ENCODE results near the gene ANKRD44. TPM values are rescaled to one million over a fixed set of nuclear protein-coding genes. Genes with fewer than 3 reads are reported as not detected.

The ANKRD44 gene
- total RNA-seq, 2 donors from 2014 or later = 7.0 to 7.9 TPM

DNA sequence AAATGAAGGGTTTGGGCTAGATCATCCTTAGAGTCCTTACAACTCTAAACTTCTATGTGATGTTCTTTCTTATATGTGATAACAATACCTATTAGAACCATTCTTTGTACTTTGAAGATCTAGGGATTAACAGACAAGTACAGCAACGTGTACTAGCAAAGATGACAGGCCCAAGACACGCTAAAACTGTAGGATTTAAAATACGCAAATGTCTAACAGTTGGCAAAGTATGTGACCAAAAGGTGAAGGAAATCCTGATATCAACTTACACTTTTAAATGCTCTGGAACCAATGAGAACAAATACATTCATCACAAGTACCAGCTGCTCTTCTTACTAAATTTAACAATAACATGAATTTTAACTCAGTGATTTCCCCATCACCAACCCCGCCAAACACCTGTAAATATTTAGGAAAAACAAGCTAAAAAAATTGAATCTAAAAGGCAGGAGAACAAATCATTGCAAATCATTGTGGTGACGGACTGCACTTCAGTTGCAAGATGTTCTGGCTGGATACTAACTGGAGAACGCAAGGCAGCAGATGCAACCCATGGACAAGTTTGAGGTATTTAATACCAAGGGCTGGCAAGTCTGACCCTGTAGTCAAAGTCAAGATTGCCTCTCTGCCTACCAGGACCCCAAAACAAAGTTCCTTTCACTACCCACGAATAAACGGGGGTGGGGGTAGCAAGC is 1.4 kb downstream of the ANKRD44 start:
- H3K9ac ChIP-seq (ENCODE audit: low read depth in 2 of 2, low read length in 2 of 2) = peak overlapping the region; percentile 56 to 72

DNA sequence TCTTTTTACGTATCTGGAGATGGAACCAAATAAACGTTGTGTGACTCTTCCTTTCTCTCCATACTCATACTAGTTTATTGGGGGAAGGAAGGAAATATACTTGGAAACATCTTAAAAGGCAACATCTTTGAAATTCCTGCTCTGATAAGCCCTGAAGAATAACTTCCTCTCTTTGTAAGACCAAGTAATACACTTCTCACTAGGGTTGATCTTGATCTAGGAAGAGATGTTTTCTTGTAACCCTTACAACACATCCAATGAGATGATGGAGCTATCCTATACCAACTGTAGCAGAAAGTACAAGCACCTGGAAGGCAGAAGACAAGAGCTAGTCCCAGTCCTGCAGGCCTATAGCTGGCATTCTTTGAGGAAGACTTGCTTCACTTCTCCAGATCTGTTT is 2.0 kb downstream of the ANKRD44 start:
- Histone ChIP-seq H3K4me1 (no peaks in the 10 kb centered on the region), H3K27ac (peak overlapping the region; percentile 51), H3K4me3 (peak overlapping the region; percentile 59), H3K9ac (ENCODE audit: low read depth in 2 of 2, low read length in 2 of 2) (peak overlapping the region in 1 of 2 donors; percentile 23), H3K36me3 (no peaks in the 10 kb centered on the region), H3K9me3 (no peaks in the 10 kb centered on the region), H3K27me3 (no peaks in the 10 kb centered on the region)
- TF ChIP-seq, protein P1, sequence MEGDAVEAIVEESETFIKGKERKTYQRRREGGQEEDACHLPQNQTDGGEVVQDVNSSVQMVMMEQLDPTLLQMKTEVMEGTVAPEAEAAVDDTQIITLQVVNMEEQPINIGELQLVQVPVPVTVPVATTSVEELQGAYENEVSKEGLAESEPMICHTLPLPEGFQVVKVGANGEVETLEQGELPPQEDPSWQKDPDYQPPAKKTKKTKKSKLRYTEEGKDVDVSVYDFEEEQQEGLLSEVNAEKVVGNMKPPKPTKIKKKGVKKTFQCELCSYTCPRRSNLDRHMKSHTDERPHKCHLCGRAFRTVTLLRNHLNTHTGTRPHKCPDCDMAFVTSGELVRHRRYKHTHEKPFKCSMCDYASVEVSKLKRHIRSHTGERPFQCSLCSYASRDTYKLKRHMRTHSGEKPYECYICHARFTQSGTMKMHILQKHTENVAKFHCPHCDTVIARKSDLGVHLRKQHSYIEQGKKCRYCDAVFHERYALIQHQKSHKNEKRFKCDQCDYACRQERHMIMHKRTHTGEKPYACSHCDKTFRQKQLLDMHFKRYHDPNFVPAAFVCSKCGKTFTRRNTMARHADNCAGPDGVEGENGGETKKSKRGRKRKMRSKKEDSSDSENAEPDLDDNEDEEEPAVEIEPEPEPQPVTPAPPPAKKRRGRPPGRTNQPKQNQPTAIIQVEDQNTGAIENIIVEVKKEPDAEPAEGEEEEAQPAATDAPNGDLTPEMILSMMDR (IDR thresholded peaks at IDR 0.05) = no peak
- no peak for DNase-seq
- intact Hi-C loops (cut with DNase I) = no loop called here

More for the DNA sequence above, 1.4 kb downstream of the ANKRD44 start:
- no peak for DNase-seq
- Histone ChIP-seq H3K4me1 (no peaks in the 10 kb centered on the region), H3K36me3 (no peaks in the 10 kb centered on the region), H3K27me3 (no peaks in the 10 kb centered on the region), H3K9me3 (no peaks in the 10 kb centered on the region), H3K4me3 (peak overlapping the region; percentile 59), H3K27ac (peak overlapping the region; percentile 51)
- intact Hi-C loops (cut with DNase I) = no loop called here
- TF ChIP-seq, protein P1 (IDR thresholded peaks at IDR 0.05) = no peak

DNA sequence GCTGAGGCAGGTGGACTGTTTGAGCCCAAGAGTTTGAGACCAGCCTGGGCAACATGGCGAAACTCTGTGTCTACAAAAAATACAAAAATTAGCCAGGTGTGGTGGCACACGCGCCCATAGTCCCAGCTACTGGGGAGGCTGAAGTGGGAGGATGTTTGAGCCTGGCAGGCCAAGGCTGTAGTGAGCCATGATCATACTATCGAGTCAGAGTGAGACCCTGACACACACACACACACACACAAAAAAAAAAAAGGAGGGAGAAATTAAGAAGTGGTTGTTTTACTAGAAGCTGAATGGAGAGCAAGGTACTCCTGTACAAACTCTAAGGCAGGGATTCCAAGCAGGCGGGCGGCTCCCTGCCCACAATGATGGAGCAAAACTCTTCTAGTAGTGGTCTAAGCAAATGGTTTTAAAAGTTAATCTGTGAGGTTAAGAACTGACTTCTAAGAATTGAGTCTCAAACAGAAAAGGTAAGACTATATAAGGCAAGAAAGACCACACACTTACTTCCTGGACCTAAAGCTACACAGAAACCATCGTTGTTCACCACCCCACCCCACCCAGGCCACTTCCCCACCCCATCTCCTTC is 2.6 kb downstream of the ANKRD44 start:
- Histone ChIP-seq H3K27ac (peak overlapping the region; percentile 51), H3K4me3 (no peak overlapping the region), H3K9me3 (no peaks in the 10 kb centered on the region), H3K4me1 (no peaks in the 10 kb centered on the region), H3K36me3 (no peaks in the 10 kb centered on the region), H3K9ac (ENCODE audit: low read depth in 2 of 2, low read length in 2 of 2) (peak overlapping the region in 1 of 2 donors; percentile 32), H3K27me3 (no peaks in the 10 kb centered on the region)
- TF ChIP-seq, protein P1 (IDR thresholded peaks at IDR 0.05) = no peak
- DNase-seq = no peak
- intact Hi-C loops (cut with DNase I) = no loop called here

DNA sequence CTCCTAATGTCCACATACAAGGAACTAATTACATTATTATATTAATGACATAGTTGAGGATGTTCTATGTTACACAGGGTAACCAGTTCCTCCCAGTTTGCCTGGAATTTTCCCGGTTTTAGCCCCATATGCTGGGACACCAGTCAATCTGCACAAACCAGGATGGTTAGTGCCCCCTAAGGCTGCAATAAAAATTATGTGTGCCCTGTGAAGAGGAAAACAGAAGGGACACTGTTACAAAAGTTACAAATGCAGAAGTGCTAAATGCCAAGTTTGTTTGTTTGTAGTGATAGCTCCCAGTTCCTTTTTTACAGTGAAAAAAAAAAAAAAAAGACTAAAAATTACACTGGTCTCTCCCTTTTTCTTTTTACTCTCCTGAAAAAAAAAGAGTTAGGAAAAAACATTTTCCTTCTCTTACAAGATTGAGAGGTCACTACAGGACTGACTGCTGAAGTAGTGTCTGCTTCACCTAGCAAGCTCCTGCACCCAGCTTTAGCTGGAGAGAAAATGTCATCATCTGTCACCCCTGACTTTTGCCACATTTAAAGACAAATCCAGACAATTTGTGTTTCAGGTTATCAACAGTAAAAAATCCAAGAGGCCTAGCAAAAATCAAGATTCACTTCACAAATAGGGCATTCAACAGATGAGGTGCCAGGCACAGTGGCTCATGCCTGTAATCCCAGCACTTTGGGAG is 3.2 kb downstream of the ANKRD44 start:
- Histone ChIP-seq H3K4me3 (no peak overlapping the region), H3K27me3 (no peaks in the 10 kb centered on the region), H3K4me1 (no peaks in the 10 kb centered on the region), H3K9ac (ENCODE audit: low read depth in 2 of 2, low read length in 2 of 2) (no peak overlapping the region), H3K9me3 (no peaks in the 10 kb centered on the region), H3K27ac (peak overlapping the region; percentile 51), H3K36me3 (no peaks in the 10 kb centered on the region)
- DNase-seq = no peak
- intact Hi-C loops (cut with DNase I) = no loop called here
- TF ChIP-seq, protein P1 (IDR thresholded peaks at IDR 0.05) = no peak

DNA sequence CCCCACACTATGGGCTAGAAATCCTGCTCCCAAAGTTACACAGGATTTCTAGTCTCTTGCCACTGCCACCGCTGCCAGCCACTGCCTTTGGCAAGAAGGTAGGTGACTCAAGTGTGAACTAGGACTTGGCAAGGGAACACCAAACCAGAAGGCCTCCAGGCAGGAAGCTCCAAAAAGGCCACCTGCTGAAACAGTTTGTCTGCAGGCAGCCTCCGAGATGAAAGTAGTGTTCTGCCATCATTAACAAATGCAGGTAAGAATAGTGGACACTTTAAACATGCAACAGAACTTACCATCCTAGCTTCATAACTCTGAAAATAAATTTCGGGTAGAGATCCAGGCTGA is 3.9 kb downstream of the ANKRD44 start:
- no peak overlapping the region for H3K4me3 ChIP-seq
- intact Hi-C loops (cut with DNase I) = no loop called here
- peak overlapping the region in 1 of 2 donors; percentile 2 for H3K9ac ChIP-seq (ENCODE audit: low read depth in 2 of 2, low read length in 2 of 2)

More for the DNA sequence above, 3.9 kb downstream of the ANKRD44 start:
- H3K27ac ChIP-seq = peak overlapping the region; percentile 51
- no peaks in the 10 kb centered on the region for H3K4me1 ChIP-seq
- no peaks in the 10 kb centered on the region for H3K27me3 ChIP-seq
- no peaks in the 10 kb centered on the region for H3K9me3 ChIP-seq
- TF ChIP-seq, protein P1 (IDR thresholded peaks at IDR 0.05) = no peak
- no peaks in the 10 kb centered on the region for H3K36me3 ChIP-seq
- DNase-seq = no peak

Data from colonic mucosa (tissue), 4 donors.